HG03342 (cell line): Measurements from ENCODE around the gene LARP1B.
A peak's percentile ranks its signal among the peaks of the same experiment; 100 is the strongest.
"Not testable (repeated sequence)": the region's sequence is repeated elsewhere in the genome, so short reads cannot be mapped to it uniquely, and the experiment has no call there.

Source experiments
- ATAC-seq: cut with Tn5 transposase; IDR thresholded peaks from one replicate; pipeline ENCODE4 v1.9.1; 2021; ENCODE audit warnings: mild to moderate bottlenecking, moderate library complexity; ENCODE audit not compliant: unreplicated experiment

LARP1B gene

DNA sequence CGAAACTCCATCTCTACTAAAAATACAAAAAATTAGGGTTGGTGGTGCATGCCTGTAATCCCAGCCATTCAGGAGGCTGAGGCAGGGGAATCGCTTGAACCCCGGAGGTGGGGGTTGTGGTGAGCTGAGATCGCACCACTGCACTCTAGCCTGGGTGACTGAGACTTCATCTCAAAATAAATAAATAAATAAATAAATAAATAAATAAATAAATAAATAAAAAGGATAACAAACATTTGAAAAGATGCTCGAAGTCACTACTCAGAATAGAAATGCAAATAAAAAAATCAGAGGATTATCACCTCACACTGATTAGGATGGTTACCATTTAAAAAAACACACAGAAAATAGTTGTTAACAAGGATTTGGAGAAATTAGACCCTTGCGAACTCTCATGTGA is 73.8 kb downstream of the LARP1B start:
- no peak for ATAC-seq

DNA sequence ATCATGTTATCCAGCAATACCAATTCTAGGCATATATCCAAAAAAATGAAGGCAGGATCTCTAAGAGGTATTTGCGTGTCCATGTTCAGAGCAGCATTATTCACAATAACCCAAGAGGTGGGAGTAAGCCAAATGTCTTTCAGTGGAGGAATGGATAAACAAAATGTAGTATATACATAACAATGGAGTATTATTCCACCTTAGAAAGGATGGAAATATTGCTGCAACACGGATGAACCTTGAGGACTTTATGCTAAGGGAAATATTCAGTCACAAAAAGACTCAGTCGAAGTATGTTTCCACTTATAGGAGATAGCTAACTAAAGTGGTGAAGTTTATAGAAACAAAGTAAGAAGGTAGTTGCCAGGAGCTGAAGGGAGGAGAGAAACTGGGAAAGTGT is 74.3 kb downstream of the LARP1B start:
- no peak for ATAC-seq

DNA sequence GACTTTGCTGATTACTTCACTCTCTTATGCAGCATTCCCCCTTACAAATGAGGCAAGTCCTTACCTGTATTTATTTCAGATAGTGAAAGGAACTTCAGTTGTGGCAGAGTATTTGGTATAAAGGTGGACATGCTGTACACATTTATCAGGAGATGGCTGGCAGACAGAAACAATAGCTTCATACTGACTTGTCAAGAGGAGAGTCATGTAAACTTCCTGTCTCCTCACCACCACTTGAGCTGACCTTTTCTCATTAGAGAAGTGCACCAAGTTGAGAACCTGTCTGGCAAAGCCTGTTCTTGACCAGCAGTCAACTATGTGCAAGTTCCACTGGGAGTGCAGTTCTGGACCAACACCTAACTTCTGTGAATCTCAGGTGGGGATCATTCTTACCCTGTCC is 80.8 kb downstream of the LARP1B start:
- ATAC-seq = no peak

DNA sequence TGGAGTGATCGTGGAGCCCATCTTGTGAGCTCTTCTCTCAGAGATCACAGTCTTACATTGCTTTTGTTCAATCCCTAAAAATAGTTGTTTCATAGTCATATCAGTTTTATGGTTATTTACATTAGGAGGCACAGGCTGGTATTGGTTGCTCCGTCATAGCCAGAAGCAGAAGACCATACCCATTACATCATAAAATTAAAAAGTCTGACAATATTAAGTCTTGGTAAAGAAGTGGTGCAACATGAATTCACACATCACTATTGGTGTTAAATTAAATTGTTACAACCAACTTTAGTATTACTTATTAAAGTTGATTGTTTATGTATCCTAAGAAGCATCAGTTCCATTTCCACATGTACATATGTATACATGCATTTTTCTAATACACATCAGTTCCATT is 84.6 kb downstream of the LARP1B start:
- no peak for ATAC-seq

DNA sequence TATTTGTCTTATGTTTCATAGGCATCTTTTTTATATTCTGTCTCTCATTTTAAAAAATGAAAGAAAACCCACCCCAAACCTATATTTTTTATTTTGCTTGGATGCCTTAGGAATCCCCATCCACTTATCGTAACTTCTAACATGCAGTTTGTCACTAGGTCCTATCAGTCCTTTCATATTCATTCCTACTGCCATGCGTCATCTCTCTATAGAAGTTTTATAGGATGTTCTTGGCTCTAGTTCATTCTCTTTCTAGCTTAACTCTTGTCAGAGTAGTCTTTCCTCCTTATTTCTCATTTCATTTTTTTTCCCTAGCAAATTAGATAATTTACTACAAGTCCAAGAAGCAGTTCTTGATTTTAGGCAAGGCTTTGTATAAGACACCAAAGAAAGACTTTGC is 92.7 kb downstream of the LARP1B start:
- no peak for ATAC-seq

DNA sequence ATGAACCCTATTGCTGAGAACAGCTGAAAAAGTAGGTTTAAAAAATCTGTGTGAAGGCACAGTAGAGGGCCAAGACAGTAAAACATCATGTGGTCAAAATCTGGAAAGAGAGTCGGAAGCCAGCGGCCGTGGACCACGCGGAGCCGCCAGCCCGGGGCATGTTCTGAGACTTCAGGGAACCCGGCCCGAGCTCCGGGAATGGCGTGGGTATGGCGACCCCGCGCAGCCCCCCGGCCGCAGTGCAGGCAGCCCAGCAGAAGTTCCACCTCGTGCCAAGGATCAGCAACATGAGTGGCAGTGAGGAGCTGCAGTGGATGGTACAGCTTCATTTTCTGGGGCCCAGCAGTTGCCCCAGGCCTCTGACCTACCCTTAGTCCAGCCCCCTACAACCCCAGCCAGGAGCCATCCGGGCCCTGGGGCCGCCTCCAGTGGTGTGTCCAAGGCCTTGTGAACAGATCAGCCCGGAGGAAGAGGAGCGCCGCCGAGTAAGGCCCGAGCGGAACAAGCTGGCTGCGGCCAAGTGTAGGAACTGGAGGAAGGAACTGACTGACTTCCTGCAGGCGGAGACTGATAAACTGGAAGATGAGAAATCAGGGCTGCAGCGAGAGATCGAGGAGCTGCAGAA is 94.2 kb downstream of the LARP1B start:
- ATAC-seq = no peak

DNA sequence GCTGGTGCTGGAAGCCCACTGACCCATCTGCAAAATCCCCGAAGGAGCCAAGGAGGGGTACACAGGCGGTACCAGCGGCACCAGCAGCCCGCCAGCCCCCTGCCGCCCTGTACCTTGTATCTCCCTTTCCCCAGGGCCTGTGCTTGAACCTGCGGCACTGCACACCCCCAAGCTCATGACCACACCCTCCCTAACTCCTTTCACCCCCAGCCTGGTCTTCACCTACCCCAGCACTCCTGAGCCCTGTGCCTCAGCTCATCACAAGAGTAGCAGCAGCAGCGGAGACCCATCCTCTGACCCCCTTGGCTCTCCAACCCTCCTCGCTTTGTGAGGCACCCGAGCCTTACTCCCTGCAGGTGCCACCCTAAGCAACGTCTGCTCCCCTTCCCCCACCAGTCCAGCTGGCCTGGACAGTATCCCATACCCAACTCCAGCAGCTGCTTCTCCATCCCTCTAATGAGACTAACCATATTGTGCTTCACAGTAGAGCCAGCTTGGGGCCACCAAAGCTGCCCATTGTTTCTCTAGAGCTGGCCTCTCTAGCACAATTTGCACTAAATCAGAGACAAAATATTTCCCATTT is 94.9 kb downstream of the LARP1B start:
- ATAC-seq = no peak

DNA sequence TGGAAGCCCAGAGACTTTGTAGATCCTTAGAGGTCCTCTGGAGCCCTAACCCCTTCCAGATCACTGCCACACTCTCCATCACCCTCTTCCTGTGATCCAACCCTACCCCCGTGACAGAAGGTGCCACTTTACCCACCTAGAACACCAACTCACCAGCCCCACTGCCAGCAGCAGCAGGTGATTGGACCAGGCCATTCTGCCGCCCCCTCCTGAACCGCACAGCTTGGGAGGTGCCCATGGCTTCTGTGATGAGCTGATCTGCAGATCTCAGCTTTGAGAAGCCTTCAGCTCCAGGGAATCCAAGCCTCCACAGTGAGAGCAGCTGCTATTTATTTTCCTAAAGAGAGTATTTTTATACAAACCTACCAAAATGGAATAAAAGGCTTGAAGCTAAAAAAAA is 95.4 kb downstream of the LARP1B start:
- ATAC-seq = not testable (repeated sequence)

DNA sequence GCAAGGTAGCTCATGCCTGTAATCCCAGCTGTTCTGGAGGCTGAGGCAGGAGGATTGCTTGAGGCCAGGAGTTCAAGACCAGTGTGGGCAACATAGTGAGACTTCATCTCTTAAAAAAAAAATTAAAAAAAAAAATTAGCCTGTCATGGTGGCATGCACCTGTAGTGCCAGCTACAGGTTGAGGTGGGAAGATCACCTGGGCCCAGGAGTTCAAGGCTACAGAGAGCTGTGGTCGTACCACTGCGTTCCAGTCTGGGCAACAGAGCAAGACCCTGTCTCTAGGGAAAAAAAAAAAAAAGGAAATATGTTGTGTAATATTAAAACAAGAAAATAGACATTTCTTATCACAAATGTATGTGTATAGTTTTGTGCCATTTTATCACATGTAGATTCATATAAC is 97.8 kb downstream of the LARP1B start:
- no peak for ATAC-seq

DNA sequence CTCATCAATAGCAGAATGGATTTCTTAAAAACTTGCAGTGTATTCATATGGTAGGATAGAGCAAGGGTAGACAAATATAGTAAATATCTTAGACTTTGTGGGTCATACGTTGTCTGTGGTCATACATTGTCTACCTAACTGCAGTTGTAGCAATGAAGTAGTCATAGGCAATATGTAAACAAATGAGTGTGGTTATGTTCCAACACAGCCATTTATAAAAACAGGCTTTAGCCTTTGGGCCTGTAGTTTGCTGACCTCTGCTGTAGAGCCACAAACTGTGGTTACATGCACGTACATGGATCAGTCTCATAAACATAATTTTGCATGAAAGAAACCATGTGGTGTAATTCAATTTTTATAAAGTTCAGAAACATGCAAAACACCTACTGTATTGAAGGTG is 98.9 kb downstream of the LARP1B start:
- peak; percentile 64 for ATAC-seq

DNA sequence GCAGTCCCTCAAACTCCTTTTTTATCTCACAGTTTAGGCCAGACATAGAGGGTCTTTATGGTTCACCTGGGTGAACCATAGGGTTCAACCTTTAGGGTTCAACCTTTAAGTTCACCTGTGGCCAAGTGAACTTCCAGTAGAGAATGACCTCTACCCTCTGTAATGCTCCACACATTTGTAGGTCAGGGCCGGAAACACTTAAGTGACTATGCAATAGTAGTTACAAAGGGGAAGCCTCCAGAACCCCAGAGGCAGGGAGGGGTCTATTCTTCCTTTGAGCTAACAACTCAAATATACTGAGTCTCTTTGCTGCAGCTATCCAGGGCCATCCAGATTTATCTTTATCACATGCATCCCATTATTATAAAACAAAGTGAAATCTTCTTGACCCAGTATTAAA is 100.0 kb downstream of the LARP1B start:
- no peak for ATAC-seq

DNA sequence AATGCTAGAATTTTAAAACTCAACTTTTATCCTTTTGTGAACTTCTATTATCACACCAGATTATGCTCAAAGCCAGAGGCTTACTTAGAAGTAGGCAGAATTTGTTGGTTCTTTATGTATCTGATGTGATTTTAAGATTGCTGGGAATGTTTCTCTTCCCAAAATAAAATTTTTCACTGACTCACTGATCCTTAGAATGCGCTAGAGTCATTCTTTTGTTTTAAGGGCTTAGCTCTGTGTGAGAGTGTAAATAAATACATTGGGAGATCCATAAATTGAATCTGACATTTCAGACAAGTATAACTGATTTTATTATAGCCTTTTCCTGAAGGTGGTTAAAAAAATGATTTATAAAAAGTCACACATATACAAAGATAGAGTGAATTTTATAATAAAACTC is 101.3 kb downstream of the LARP1B start:
- ATAC-seq = no peak

DNA sequence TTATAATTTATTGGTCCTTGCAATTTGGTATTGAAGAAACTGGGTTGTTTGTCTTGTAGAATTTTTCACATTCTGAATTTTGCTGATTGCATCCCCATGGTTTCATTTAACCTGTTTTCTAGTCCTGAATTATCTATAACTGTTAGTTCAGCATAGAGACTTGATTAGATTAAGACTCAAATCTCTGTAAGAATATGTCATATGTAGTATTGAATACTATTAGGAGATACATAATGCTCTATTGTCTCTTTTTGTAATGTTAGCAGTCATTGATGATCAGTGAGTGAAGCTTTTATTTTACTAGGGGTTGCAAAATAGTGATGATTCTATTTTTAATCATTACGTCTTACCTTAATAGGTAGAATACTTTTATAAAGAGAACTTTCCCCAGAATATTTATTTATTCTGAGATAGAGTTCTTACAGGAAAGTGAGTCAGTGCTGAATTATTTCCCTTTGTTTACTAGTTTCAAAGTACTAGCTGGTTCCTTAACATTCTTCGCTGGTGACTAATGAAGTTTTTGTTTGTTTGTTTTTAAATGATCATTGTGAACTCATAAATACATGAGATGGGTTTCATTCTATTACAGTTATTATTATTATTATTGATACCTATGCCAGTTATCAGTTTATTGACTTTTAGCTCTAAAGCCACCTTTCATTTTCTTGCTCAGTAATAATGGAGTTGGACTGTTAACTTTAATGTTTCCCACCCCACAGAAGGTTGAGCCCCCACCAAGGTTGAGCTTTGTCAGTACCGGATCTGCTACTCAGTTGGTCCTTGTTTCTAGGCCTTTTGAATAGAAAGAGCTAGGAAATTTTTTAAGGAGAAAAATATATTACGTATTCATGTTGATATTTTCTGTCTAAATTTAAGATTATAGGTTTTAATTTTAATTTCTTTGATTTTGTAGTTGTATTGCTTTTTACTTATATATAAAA is 102.3 kb downstream of the LARP1B start:
- no peak for ATAC-seq

DNA sequence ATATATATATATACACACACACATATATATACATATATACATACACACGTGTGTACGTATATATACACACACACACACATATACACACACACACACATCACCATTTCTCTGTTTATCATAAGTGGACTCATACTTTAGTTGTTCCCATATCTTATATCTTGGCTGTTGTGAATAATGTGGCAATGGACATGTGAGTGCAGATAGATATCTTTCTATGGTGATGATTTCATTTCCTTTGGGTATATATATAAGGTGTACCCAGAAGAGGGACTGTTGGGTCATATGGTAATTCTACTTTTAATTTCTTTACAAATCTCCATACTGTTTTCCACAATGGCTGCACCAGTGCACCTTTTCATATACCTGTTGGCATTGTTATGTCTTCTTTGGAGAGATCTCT is 105.9 kb downstream of the LARP1B start:
- no peak for ATAC-seq

DNA sequence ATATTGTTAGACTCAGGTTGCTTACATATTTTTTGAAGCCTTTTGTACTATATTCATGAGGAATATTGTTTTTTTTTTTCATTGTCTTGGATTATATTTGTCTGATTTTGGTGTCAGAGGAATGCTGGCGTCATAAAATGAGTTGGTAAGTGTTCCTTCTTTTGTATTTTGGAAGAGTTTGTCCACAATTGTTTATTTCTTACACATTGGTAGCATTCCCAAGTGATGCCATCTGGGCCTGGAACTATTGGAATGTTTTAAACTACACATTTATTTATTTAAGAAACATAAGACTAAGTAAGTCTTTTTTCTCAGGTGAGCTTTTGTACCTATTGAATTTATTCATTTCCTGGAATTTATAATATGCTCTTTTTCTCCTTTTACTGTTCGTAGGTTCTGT is 107.6 kb downstream of the LARP1B start:
- no peak for ATAC-seq

DNA sequence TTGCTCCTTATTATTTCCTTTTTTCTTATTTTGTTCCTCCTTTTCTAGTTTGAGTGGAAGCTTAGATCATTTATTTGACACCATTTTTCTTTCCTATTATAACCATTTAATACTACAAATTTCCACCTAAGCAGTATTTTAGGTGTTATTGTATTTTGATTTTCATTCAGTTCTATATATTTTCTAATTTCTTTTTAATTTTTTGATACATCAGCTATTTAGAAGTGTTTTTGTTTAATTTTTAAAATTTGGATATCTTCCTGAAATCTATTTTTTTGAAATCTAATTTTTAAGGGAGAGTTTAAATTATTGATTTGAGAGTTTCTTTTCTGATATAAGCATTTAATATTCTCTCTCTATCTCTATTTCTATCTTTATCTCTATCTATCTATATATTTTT is 108.1 kb downstream of the LARP1B start:
- ATAC-seq = no peak

DNA sequence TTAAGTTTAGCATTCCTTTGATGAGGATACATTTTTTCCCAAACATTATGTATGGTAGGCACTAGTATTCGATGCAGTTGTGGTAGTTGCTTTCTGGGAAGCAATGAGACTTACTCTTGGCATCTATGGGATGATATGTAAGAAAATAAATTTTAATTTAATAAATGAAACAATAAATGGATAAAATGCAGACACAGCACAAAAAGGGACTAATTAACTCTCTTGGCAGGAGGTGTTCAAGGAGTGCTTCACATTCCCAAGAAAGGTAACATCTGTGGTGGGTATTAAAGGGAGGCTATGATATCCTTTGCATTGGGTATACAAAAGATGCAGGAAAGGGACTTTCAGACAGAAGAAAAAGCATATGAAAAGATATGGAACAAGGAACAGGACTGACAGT is 115.5 kb downstream of the LARP1B start:
- ATAC-seq = no peak

DNA sequence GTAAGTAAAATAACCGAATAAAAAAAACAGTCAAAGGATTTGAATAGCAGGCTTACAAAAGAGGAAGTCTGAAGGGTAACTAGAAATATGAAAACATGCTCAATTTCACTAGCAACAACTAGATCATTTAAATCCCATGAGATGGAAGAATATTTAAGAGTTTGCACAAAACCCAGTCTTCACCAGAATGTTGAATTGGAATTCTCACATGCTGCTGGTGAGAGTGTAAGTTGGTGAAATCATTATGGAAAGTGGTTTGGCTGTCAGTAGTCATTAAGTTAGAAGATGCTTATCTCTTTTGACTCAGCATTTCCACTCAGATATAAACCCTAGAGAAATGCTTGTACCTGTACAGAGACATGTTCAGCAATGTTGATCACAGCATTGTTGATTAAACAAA is 116.4 kb downstream of the LARP1B start:
- no peak for ATAC-seq

DNA sequence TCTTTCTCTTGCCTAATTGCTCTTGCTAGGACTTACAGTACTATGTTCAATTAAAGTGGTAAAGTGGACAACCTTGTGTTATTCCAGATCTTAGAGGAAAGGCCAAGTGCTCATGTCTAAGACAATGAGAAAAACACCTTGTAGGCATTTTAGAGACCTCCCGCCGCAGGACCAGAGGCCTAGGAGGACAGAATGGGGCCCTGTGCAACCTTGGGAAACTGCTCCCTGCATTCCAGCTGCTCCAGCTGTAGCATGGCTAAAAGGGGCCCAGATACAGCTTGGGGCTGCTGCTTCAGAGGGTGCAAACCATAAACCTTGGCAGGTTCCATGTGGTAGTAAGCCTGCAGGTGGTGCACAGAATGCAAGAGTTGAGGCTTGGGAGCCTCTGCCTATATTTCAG is 125.5 kb downstream of the LARP1B start:
- no peak for ATAC-seq

DNA sequence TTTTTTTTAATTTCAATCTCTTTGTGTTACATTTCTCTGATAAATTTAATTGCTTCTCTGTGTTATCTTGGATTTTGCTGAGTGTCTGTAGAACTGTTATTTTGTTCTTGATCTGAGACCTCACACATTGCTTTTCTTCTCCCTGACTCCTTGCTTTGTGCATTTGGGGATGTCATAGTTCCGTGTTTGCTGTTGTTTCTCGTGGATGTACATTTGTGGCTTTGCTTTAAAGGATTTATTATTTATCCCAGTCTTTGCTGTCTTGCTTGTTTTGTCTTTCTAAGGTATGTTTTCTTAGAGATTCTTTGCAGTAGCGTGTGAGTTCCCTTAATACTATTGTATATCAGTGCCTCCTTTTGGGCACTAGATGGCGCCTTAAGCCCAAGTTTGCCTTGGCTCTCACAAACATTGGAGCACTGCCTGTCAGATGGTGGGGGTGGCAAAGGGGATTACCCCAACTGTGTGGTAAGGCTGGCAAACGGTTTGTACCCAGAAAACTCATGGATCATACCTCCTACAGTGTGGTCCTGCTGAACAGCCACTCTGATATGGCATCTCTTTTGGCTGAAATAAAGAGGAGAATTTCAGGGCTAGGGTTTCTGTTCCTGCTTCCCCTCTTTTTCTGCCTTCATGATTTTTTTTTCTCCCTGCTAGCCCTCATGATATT is 130.1 kb downstream of the LARP1B start:
- ATAC-seq = peak; percentile 99
